AG09309 (cell line): Measurements from ENCODE around the gene PTPN14.

ENCODE experiments used
- DNase-seq: peaks from one replicate; pipeline ENCODE4 v3.0.0-alpha.2; 2010; ENCODE audit warnings: low read depth
- H3K4me3 ChIP-seq: 2 replicates; pipeline ENCODE4 v1.5.1; 2011; ENCODE audit warnings: mild to moderate bottlenecking, low read depth, low read length, moderate library complexity; ENCODE audit not compliant: control insufficient read depth
- CTCF ChIP-seq: IDR thresholded peaks from 2 replicates; pipeline ENCODE4 v1.5.1; 2011; ENCODE audit warnings: mild to moderate bottlenecking, low read depth, low read length, inconsistent platforms; ENCODE audit not compliant: insufficient read depth, control insufficient read depth; ENCODE audit errors: missing control alignments

Gene PTPN14

GRCh38 chr1:214547747-214548146 is 3.7 kb downstream of the PTPN14 start:
- H3K4me3 ChIP-seq = no peak overlapping the region
- DNase-seq = no peak

GRCh38 chr1:214546886-214547641 is 4.3 kb downstream of the PTPN14 start:
- no peak for TF ChIP-seq CTCF

More at GRCh38 chr1:214547747-214548146, 3.7 kb downstream of the PTPN14 start:
- TF ChIP-seq CTCF = no peak

GRCh38 chr1:214546084-214546483 is 5.3 kb downstream of the PTPN14 start:
- H3K4me3 ChIP-seq = no peak overlapping the region
- DNase-seq = no peak
- no peak for TF ChIP-seq CTCF

More at GRCh38 chr1:214546886-214547641, 4.3 kb downstream of the PTPN14 start:
- no peak for DNase-seq
- no peak overlapping the region for H3K4me3 ChIP-seq

GRCh38 chr1:214545293-214545692 is 6.1 kb downstream of the PTPN14 start:
- no peak for TF ChIP-seq CTCF
- no peak for DNase-seq
- H3K4me3 ChIP-seq = no peak overlapping the region

- H3K4me3 ChIP-seq = no peak overlapping the region
- no peak for TF ChIP-seq CTCF
- no peak for DNase-seq
Observed at GRCh38 chr1:214544791-214545190, 6.6 kb downstream of the PTPN14 start.

- no peak for TF ChIP-seq CTCF
- no peak for DNase-seq
- H3K4me3 ChIP-seq = no peak overlapping the region
Observed at GRCh38 chr1:214542275-214543199, 8.9 kb downstream of the PTPN14 start.
